HG02973 (cell line): ENCODE results near the gene THAP4.

Source experiments
- ATAC-seq: cut with Tn5 transposase; IDR thresholded peaks from one replicate; pipeline ENCODE4 v1.9.1; 2021; ENCODE audit warnings: moderate library complexity; ENCODE audit not compliant: unreplicated experiment

The THAP4 gene

DNA sequence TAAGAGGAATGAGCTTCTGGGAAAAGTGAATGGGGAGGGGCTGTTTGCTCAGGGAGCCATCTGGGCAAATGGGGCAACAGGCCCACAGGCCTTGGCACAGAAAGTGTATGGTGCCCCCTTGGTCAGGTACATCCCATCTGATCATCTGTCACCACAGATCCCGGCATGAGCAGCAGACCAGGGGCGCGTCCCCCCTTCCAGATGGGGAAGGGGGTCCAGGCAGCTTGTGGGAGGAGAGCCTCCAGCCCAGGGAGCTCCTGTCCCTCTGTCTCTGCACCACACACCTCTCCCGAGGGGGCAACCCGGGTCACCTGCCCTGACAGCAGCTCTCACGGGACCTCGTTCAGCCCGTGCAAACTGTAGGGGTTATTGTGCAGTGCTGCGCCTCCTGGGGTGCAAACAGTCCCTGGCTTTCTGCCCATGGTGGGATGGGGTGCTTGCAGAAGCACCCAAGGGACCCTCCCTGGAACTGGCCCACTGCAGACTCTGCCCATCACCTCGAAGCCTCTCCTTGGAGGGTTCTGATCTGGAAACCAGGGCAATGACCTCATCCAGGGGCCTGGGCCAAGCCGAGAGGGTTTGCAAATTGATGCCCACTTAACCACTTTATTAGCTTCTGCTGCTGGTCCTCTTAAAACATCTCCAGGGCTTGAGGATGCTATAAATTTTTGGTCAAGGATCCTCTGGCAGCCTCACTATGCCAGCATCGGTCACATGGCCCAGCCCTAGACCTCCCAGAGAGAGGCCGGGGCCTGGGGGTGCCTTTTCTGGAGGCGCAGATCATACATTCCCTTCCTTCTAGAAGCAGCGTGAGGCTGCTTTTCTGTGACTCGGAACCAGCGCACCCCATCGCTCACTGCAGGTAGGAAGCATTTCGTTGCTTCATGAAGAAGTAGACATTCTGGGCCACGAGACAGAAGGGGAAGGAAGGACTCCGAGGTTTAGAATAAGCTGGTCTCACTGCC lies 86.1 kb downstream of the THAP4 start:
- ATAC-seq = no peak

DNA sequence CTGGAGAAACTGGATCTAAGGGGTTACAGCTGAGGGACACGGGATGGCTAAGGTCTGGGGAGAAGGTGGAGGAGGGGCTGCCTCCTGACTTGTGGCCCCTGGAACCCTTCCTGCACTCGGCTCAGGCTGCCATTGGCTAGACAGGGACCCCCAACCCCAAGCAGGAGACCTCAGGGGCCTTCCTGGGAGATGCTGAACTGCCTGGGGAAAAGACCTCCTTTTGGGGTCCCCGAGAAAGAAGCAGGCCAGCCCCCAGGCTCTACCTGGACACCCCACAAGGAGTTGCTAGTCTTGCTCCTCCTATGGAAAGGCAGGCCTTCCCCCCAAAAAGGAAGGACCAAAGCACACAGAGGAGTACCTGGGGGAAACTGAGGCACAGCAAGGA lies 88.5 kb downstream of the THAP4 start:
- no peak for ATAC-seq

DNA sequence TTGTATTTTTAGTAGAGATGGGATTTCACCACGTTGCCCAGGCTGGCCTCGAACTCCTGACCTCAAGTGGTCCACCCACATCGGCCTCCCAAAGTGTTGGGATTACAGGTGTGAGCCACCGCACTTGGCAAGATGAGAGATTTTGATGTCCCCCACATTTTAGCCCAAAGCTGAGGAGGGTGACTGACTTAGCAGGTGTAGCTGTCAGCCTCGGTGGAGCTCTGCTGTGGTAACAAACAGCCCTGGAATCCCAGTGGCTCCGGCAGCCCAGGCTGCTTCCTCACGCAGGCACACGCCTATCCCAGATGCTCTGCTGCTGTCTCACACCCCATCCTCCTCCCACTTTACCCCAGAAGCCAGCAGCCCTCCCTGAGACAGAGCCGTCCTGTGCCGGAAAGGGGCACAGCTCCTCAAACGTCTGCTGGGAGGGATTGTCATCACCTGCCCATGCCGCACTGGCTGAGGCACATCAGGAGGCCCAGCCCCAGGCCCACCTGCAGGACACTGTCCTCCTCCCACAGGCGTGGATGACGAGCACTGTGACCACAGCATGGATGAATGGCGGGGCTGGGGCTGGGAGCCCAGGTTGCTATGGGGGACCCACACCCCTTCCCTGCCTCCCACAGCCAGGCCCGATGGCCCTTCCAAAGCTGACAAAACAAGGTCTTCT lies 89.0 kb downstream of the THAP4 start:
- ATAC-seq = no peak

DNA sequence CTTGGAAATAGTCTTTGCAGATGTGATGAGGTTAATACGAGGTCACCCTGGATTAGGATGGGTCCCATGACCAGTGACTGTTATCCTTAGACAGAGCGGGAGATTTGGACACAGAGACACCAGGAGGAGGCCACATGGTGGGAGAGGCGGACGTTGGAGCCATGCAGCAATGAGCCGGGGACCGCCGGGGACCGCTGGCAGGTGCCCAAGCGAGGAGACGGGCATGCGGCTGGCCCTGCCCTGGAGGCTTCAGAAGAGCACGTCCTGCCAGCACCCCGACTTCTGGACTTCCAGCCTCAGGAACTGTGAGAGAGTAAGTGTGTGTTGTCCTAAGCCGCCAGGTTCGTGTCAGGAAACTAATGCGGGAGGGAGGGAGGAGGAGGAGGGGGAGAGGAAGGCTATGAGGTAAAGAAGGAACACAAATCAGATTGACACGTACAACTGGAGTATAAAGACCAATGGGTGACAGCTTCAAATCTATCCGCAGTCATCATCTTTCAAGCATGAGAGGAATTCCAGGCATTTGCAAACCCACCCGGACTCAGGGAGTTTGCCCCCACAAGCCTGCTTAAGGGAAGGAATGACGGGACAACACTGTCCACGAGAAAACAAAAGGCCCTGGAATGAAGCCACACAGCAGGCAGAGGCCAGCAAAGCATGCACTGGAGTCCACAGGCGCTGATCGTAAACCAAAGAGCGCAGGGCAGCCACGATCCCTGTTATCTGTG lies 90.0 kb downstream of the THAP4 start:
- ATAC-seq = no peak

DNA sequence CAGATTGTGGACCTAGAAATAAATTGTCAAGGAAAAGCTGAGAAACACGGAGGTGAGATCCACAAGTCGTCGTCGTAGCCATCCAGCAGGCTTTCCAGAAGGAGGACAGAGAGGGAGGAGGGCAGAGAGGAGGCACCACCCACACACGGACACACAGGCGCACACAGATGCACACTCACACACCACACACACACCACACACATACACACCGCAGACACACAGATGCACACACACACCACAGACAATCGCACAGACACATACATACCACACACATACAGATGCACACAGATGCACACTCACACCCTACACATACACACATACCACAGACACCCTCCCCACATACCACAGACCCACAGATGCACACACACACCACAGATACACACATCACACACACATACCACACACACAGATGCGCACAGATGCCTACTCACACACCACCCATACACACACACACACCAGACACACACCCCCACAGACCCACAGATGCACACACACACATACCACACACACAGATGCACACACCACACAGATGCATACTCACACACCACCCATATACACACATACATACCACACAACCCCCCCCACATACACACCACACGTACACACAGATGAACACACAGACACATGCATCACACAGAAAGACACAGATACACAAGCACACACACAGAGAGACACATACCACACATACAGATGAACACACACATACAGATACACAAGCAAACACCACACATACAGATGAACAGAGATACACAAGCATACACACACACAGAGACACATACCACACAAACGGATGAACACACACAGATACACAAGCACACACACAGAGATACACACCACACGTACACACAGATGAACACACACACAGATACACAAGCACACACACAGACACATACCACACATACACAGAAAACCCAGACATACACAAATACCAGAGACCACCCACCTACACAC lies 91.2 kb downstream of the THAP4 start:
- no peak for ATAC-seq

DNA sequence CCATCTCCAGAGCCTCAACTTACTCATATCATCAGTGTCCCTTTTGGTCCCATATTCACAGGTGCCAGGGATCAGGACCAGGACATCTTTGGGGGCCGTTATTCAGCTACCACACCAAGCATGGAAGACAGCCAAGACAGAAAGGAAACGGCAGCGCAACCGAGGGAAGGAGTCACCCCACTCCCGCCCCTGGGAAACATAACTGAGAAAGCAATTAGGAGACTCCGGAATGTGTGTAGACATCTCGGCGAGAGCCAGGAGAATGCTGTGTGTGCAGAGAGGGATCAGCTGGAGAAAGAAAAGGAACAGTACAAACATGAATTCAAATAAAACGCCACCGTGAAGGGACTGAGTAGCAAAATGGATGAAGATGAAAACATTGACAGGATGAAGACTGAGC lies 91.9 kb downstream of the THAP4 start:
- no peak for ATAC-seq

DNA sequence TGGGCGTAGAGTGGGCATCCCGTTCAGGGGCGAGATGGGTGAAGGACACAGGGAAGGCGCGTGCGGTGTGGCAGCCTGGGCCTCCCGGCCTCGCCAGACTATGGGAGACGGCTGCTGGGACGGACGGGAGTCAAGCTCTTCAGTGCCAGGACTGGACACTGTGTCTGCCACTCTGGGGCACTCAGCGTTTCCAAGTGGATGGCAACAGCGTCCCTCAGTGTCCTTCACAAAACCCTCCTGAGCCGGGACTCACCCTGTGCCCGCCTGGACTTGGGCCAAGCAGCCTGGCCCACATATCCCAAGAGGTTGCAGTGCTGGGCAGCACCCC lies 94.7 kb downstream of the THAP4 start:
- no peak for ATAC-seq

DNA sequence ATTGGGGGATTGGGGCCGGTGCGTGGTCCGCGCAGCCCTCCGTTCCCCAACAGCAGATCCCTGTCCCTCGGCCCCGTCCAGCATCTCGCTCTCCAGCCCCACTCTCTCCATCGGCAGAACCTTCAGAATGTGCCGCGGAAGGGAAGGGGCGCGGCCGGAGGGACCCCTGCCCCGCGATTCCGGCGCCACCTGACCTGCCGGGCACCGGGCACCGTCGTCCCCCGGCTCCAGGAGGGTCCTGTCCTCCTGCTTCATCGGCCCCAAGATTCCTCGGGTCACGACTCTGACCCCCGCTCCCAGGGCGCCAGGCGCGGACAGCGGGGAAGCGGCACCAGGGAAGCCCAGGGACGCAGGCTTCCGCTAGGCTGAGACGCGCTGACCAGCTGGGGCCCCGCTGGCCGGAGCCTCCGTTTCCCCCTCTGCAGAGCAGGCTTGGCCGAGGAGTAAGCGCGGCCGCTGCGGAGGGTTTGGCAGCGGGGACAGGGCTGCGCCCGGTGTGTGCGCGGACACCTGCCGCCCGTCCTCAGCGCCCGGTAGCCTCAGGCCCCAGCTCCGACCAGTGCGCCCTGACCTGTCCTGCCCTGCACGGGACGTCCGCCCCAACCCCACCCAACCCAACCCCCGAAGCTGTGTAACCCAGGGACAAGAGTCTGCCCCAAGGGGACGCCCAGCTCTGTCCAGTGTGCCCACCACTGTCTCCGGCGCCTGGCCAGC lies 95.2 kb downstream of the THAP4 start:
- ATAC-seq = no peak

DNA sequence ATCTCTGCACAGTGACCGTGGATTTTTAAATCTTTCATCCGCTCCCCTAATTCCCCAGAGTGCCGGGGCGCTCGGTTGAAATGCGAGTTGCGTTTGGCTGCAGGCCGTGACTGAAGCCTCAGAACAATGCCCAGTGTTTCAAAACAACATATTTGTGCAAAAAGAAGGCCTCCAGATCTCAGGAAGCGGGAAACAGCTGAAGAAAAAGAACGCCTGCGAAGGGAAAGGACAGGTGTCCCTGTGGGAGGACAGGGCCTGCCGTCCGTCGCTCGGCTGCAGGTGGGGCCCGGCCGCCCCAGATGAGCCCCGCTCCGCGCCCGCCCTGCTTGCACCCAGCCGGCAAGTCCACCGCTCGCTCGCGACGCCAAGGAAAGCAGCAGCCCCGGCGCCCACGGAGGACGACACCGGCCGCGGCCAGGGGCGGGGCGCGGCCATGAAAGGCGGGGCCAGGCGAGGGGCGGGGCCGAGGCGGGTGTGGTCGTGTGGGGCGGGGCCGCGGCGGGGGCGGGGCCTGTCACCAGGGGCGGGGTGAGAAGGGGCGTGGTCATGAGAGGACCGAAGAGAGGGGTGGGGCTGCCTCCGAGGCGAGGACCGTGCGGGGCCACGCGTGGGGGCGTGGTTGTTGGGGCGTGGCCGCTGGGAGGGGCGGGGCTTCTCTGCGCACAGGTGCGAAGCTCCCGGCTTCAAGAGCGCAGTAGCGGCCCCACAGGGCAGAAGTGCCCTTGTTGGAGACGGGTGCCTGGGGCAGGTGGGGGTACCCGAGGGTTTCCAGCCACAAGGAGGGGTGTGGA lies 96.0 kb downstream of the THAP4 start:
- ATAC-seq = no peak

DNA sequence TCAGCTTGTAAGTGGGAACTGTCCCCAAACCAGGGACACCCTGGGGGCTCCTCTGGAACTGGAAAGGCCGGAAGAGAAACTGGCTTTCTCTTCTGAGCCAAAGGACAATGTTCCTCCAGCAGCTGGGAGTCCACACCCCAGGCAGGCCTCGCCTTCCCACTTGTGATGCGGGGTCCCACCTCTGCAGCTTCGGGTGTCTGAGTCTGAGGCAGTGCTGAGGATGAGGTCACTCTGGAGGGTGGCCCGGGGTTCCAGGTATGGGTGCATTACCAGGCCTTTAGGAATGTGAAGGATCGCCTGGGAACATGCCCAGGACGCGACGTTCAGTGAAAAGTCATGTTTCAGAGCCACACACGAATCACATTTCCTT lies 96.6 kb downstream of the THAP4 start:
- ATAC-seq = no peak

DNA sequence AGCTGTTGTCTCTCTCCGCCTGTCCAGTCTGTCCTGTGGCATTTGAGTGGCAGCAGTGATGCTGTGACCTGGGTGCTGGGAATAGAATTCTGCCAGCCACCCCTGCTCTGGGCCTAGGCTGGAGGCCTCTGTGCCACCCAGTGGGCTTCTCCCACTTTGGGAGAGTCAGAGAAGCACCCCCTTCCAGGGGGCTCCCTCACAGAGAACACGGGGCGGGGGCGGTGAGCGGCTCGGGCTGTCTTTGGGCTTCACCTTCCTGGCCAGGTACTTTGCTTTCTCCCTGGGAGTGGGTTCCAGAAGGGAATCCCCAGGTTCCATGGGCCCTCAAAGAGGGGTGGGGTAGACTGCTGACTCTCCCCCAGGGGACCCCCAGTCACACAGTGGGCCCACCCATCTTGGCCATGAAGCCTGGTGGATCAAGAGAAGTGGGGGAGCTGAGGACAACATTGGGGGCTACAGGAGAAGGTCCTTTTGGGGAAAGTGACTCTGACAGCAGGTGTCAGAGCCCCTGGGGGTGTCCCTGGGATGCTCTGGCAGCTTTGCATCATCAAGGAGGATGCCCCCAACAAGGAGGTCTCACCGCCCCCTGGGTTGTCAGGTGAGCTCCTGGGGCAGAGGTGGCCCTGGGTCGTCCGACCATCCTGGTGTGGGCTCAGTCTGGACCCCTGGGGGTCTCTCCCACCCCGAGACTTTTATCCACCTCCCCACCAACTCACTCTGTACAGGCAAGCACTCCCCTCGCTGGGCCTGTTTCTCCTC lies 97.2 kb downstream of the THAP4 start:
- ATAC-seq = no peak

DNA sequence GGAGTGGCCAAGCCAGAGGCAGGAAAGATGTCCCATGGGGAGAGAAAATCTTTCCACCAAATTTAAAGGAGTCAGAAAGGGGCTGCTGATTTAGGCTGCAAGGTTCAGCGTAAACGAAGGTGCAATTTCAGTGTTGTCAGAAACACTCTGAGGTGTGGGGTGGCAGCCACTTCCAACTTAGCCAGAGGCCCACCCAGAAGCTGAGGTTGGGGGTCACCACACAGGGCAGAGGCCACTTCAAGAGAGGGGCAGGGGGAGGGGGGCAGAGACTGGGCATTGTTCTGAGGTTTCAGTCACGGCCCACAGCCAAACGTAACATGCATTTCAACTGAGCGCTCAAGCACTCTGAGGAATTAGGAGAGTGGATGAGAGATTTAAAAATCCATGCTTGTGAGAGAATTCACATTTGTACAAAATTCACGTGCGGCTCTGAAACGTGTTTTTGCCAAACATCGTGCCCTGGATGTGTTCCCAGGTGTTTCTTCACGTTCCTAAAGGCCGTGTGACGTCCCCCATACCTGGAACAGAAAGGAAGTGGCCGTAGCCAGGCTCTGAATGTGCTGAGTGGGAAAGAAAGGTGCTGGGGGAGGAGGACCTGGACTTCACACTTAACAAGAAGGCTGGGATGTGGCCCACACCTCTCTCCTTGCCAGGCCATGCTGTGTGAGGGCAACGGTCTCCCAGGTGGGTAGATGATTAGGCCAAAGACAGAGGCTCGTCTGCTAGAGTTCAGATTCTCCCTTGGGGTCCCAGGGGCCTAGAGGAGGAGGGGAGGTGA lies 97.9 kb downstream of the THAP4 start:
- ATAC-seq = no peak

DNA sequence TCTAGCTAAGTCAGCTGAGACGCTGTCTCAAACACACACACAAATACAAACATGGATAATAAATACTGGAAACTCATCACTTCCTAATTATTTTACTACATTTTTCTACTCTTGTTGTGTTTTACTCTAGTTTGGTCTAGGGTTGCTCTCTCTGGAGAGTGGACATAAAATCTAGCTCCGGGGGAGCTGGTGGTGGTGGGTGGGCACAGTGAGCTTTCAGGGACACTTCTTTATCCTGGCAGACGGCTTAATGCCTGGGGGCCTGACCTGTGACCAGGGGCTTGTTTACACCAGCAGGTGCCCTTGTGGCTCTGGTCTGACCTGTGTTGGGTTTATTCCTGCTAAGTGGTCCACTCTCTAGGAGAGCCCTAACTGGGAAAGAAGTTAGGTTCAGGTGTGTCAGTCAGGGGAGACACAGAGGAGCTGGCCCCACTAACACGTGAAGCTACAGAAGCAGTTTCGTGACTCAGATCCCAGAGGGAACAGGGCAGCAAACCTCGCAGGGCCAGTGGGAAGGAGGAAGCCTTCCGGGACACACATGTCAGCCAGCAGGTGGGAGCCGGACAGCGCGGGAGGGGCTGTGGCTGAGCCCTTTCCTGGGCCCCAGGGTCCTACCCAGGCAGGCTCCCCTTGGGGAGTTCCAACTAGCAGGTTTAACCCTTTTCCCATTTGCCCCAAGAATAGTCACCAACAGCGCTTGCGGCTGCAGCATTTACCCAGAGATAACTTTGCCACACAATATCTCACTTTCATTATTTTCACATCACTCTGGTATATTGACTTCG lies 100.9 kb downstream of the THAP4 start:
- no peak for ATAC-seq

DNA sequence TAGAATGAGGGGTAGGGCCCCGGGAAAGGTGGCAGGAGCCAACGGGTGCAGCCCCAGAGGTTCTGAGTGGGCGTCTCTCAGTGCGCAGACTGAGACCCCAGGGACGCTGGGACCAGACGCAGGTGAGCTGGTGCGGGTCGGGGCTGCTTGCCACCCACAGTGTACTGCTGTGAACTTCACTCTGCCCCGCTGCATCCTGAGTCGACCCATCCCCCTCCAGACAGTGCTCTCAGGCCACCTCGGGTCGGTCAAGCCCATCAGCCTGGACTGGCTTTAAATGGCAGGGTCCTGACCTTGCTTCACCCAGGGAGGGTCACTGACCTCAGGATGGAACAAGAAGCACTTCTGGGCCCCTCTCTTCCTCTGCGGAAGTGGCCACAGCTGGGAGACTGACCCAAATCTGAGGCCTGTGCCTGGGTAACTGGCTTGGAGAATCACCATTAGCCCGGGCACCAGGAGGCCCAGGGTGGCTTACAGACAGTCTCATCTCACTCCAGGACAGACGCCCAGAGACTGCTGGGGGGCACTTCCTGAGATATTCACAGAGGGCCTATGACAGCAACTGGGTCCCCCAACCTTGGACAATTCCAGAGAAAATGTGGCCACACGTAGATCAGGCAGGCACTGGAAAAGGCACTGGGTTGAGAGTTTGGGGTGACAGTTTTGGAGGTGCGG lies 102.1 kb downstream of the THAP4 start:
- ATAC-seq = no peak
